Measurements from ENCODE around the gene RPL13.

GRCh38 chr16:89589241-89589926, 28.9 kb downstream of the RPL13 start:
- TF ChIP-seq CTCF (IDR thresholded peaks at IDR 0.05) (no peak), EP300 (IDR thresholded peaks at IDR 0.05) (no peak)

Data from sigmoid colon (tissue), 4 donors.